GM10266 (cell line): ENCODE measurements around the gene RCN1.
"Not testable (repeated sequence)": the region's sequence is repeated elsewhere in the genome, so short reads cannot be mapped to it uniquely, and the experiment has no call there.

Experiments
- DNase-seq: peaks from one replicate; pipeline ENCODE4 v3.0.0; 2012; ENCODE audit errors: extremely low spot score
- TF ChIP-seq, protein P1 (sequence below): IDR thresholded peaks from 2 replicates; pipeline ENCODE4 v1.5.1; 2012; ENCODE audit warnings: mild to moderate bottlenecking, low read depth; ENCODE audit not compliant: control insufficient read depth, insufficient read depth; ENCODE audit errors: missing control alignments

Gene RCN1

DNA sequence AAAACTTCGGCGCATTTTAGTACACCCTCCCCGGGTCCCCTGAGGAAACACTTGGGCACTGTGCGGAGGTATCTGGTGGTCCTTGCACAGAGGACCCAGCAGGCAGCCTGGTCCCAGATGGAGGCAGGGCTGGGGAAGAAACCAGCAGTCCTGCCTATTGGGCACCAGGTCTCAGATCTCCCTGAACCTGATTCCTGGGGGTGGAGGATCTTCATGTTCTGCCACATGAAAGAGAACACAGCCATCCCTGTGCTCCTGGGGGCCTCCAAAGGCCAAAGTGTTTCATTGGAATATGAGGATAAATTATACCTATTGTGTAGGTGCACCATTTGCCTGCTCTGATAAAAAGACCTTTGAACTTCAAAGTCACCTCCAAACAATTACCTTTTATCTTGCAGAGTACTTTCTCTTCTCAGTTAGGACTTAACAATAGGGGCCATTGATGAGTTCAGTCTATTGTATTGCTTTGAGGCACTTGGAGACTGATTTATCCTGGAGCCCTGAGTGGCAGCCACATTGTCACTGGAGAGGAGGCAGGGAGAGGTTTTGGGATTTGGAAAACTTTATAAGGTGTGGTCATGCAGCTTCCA is 1.8 kb downstream of the RCN1 start:
- TF ChIP-seq, protein P1, sequence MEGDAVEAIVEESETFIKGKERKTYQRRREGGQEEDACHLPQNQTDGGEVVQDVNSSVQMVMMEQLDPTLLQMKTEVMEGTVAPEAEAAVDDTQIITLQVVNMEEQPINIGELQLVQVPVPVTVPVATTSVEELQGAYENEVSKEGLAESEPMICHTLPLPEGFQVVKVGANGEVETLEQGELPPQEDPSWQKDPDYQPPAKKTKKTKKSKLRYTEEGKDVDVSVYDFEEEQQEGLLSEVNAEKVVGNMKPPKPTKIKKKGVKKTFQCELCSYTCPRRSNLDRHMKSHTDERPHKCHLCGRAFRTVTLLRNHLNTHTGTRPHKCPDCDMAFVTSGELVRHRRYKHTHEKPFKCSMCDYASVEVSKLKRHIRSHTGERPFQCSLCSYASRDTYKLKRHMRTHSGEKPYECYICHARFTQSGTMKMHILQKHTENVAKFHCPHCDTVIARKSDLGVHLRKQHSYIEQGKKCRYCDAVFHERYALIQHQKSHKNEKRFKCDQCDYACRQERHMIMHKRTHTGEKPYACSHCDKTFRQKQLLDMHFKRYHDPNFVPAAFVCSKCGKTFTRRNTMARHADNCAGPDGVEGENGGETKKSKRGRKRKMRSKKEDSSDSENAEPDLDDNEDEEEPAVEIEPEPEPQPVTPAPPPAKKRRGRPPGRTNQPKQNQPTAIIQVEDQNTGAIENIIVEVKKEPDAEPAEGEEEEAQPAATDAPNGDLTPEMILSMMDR: no peak

DNA sequence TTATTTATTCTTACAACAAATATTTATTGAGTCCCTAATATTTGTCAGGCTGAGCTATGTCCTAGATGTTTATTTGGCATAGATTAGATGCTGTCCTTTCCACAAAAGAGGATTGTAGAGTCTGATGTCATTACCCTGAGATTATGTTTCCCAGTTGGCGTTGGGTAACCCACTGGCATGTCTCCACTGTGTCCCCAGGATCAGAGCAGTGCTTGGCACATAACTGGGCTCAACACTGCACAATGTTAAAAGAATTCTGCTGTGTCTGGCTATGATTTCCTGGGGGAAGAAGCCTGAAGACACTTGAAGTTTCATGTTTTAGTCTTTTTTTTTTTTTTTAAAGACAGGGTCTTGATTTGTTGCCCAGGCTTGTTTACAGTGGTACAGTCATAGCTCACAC is 4.0 kb downstream of the RCN1 start:
- TF ChIP-seq, protein P1: no peak

More for the DNA sequence above, 1.8 kb downstream of the RCN1 start:
- DNase-seq: peak; percentile 27

DNA sequence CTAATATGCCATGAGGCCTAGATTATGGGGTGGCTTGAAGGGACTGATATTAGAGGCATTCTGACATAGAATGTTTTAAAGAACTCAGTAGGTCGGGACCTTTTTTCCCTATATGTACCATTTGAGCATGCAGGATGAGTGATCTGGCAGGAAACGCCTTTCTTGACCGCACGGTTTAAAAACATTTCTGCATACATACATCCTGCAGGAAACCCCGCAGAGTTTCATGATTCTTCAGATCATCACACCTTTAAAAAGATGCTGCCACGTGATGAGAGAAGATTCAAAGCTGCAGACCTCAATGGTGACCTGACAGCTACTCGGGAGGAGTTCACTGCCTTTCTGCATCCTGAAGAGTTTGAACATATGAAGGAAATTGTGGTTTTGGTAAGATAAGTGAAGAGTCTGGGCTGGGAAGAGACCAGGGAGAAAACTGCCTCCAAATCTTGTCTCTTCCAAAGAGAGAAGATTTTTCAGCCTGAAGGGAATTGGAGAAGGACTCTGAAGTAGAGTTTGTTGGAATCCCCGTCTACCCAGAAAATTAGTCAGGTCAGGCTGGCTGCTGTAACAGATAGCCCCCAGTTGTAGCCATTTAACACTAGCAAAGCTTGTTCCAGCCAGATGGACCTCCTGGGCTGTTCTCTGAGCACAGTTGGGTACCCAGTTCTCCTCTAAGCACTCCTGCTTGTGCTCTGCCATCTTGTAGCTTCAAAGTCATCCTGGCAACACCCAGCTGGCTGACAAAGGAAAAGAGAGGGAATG is 7.4 kb downstream of the RCN1 start:
- TF ChIP-seq, protein P1: no peak
- no peak for DNase-seq

More for the DNA sequence above, 4.0 kb downstream of the RCN1 start:
- DNase-seq: no peak

DNA sequence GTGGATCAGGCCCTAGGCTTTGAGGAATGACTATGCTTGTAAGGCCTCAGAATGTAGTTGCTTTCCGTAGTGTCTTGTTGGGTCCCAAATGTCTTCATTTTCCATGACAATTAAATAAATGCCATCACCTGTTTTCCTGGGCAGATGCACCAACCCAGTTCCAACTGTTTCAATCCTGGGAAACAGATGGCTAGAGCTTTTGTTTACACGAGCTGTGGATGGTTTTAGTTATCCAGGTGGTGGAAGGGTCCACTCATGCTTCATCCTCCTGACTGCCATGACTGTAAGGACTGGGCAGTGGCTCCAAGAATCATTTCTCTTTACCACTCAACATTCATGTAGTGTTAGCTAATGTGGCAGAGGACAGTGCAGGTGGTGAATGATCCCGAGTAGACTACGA is 8.6 kb downstream of the RCN1 start:
- DNase-seq: no peak
- TF ChIP-seq, protein P1: no peak

DNA sequence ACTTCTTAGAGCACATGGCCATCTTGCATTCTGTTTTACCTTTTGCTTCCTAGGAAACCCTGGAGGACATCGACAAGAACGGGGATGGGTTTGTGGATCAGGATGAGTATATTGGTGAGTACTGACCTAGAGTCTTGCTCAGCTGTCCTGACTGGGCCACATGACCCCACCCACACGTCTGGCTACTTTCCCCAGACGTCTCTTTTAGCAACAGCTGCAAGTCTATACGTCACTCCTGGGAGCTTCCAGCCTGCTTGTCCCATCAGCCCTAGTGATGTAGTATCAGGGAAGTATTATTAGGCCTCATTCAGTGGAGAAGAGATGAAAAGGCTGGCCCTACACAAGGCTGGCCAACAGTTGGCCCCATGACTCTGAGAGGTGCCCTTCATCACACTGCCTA is 9.6 kb downstream of the RCN1 start:
- no peak for DNase-seq
- TF ChIP-seq, protein P1: no peak

DNA sequence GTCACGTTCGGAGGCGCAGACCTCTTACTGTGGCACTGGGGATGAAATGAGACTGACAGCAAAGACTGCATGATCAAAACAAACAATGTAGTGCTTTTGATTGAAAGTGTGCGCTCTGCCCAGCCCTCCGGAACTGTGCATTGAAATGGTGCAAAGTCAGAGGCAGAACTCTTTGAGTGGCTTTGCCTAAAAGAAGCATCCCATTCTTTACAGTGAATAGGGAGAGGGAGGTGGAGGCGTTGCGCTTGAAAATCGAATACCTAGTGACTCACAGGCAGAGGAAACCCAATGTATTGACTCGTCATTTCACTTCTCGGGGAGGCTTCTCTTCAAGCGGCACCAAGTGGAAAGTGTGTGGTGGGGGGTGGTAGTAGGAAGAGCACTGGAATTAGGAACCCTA is 10.9 kb downstream of the RCN1 start:
- TF ChIP-seq, protein P1: no peak
- no peak for DNase-seq

DNA sequence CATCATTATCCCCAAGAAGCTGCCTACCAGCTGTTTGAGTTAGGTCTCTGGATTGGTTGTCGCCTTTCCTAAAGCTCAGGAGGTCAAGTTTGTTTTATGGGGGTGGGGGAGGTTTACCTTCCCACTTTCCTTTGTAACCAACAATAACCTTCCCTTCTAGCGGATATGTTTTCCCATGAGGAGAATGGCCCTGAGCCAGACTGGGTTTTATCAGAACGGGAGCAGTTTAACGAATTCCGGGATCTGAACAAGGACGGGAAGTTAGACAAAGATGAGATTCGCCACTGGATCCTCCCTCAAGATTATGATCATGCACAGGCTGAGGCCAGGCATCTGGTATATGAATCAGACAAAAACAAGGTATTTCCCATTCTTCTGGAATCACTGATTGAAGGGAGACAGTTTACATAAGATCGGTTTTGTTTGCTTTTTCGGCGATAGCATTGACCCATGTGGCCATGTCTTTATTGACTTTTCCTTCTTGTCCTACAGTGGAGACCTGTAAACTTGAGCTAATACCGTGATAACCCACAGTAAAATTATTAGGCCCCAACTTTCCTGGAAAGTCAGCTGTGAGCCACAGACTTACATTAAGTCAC is 12.3 kb downstream of the RCN1 start:
- DNase-seq: not testable (repeated sequence)
